IMR-90 (cell line): ENCODE data around the gene LFNG. TPM values are rescaled to one million over a fixed set of nuclear protein-coding genes. Genes with fewer than 3 reads are reported as not detected.

Experiments
- ATAC-seq: fragments of 200-7000 bp; cut with Tn5 transposase; 2 replicates; pipeline ENCODE4 v1.9.1; 2020; ENCODE audit warnings: low read depth, mild to moderate bottlenecking, moderate library complexity
- BruUV-seq: library from RNA; stranded (reverse); fragments of 400-500 nt; replicated peaks from 2 replicates; lab custom pipeline; 2021; lab: Mats Ljungman, UMichigan
- CTCF ChIA-PET: fragments of 300-600 bp; formaldehyde crosslinking; extraction: SDS; loops from one replicate; lab custom pipeline; 2021; ENCODE audit warnings: antibody characterized with exemption; lab: Yijun Ruan, JAX
- POLR2A ChIA-PET: fragments of 300-600 bp; sonication (Branson Sonifier 250); formaldehyde crosslinking; loops from one replicate; lab custom pipeline; 2022; ENCODE audit warnings: antibody characterized with exemption; ENCODE audit not compliant: unreplicated experiment; lab: Charles Lee
- DNase-seq: peaks from one replicate; pipeline ENCODE4 v3.0.0; 2013
- H2AFZ ChIP-seq: replicated peaks from 2 replicates; pipeline ENCODE3; 2013; ENCODE audit warnings: low read length, mild to moderate bottlenecking; ENCODE audit not compliant: poor library complexity
- H2AK5ac ChIP-seq: 2 replicates; pipeline ENCODE4 v1.6.1; 2013; ENCODE audit warnings: low read depth, low read length, inconsistent platforms
- H2AK9ac ChIP-seq: replicated peaks from 2 replicates; pipeline ENCODE3; 2013; ENCODE audit warnings: mild to moderate bottlenecking, low read depth, low read length, moderate library complexity; ENCODE audit not compliant: poor library complexity
- H2BK120ac ChIP-seq: 2 replicates; pipeline ENCODE4 v1.6.1; 2013; ENCODE audit warnings: low read depth, low read length, inconsistent platforms
- H2BK15ac ChIP-seq: 3 replicates; pipeline ENCODE4 v1.6.1; 2013; ENCODE audit warnings: low read depth, low read length, inconsistent platforms
- H2BK20ac ChIP-seq: 2 replicates; pipeline ENCODE4 v1.6.1; 2013; ENCODE audit warnings: low read depth, mild to moderate bottlenecking, inconsistent platforms, low read length, moderate library complexity
- H2BK5ac ChIP-seq: 2 replicates; pipeline ENCODE4 v1.6.1; 2013; ENCODE audit warnings: mild to moderate bottlenecking, low read depth, low read length, inconsistent platforms; ENCODE audit not compliant: poor library complexity, severe bottlenecking
- H3K14ac ChIP-seq: replicated peaks from 2 replicates; pipeline ENCODE4 v1.6.1; 2013; ENCODE audit warnings: low read depth, low read length, inconsistent platforms
- H3K18ac ChIP-seq: 2 replicates; pipeline ENCODE4 v1.6.1; 2013; ENCODE audit warnings: low read depth, low read length, control low read depth
- H3K23ac ChIP-seq: 2 replicates; pipeline ENCODE4 v1.6.1; 2013; ENCODE audit warnings: low read depth, low read length, inconsistent platforms
- H3K27ac ChIP-seq: 2 replicates; pipeline ENCODE4 v1.5.1; 2013; ENCODE audit warnings: mild to moderate bottlenecking, control low read depth, low read length; ENCODE audit not compliant: insufficient read depth
- H3K27me3 ChIP-seq: 2 replicates; pipeline ENCODE4 v1.6.1; 2013; ENCODE audit warnings: low read length; ENCODE audit not compliant: control insufficient read depth, insufficient read depth
- H3K36me3 ChIP-seq: 2 replicates; pipeline ENCODE4 v1.6.1; 2013; ENCODE audit warnings: low read length, mixed read lengths; ENCODE audit not compliant: control insufficient read depth, insufficient read depth
- H3K4ac ChIP-seq: 2 replicates; pipeline ENCODE4 v1.6.1; 2013; ENCODE audit warnings: low read depth, low read length, inconsistent platforms
- H3K4me1 ChIP-seq: 2 replicates; pipeline ENCODE4 v1.6.1; 2013; ENCODE audit warnings: low read length, mixed read lengths; ENCODE audit not compliant: control insufficient read depth, insufficient read depth
- H3K4me2 ChIP-seq: 2 replicates; pipeline ENCODE4 v1.6.1; 2013; ENCODE audit warnings: low read depth, mild to moderate bottlenecking, control low read depth, low read length, moderate library complexity
- H3K4me3 ChIP-seq: 2 replicates; pipeline ENCODE4 v1.5.1; 2013; ENCODE audit warnings: low read depth, mild to moderate bottlenecking, control low read depth, low read length, moderate library complexity; ENCODE audit not compliant: insufficient read depth
- H3K56ac ChIP-seq: 2 replicates; pipeline ENCODE4 v1.6.1; 2013; ENCODE audit warnings: low read length, inconsistent platforms; ENCODE audit not compliant: insufficient read depth; ENCODE audit errors: extremely low read depth
- H3K79me1 ChIP-seq, 2 experiments: 2 replicates each; pipeline ENCODE4 v1.6.1; 2013; ENCODE audit warnings: low read length in 2 of 2, inconsistent platforms in 1 of 2, low read depth in 1 of 2
- H3K9ac ChIP-seq: 2 replicates; pipeline ENCODE4 v1.6.1; 2013; ENCODE audit warnings: low read depth, low read length, control low read depth
- H3K9me1 ChIP-seq: 2 replicates; pipeline ENCODE4 v1.6.1; 2013; ENCODE audit warnings: low read length, inconsistent platforms; ENCODE audit not compliant: insufficient read depth
- H3K9me3 ChIP-seq: 2 replicates; pipeline ENCODE4 v1.6.1; 2013; ENCODE audit warnings: low read length; ENCODE audit not compliant: control insufficient read depth, insufficient read depth
- H4K20me1 ChIP-seq: 2 replicates; pipeline ENCODE4 v1.6.1; 2013; ENCODE audit warnings: low read length, inconsistent platforms; ENCODE audit not compliant: insufficient read depth
- H4K5ac ChIP-seq: 2 replicates; pipeline ENCODE4 v1.6.1; 2013; ENCODE audit warnings: mild to moderate bottlenecking, low read depth, low read length, control low read depth
- H4K8ac ChIP-seq, 2 experiments: 2 replicates each; pipeline ENCODE4 v1.6.1; 2013; ENCODE audit warnings: low read depth in 2 of 2, low read length in 2 of 2, control low read depth in 1 of 2, inconsistent platforms in 1 of 2
- H4K91ac ChIP-seq: 2 replicates; pipeline ENCODE4 v1.6.1; 2013; ENCODE audit warnings: low read depth, low read length, inconsistent platforms; ENCODE audit not compliant: insufficient read depth
- CEBPB ChIP-seq: IDR thresholded peaks from 2 replicates; pipeline ENCODE4 v1.6.1; 2012; ENCODE audit warnings: low read depth, low read length, improper control_type of control experiment
- CHD1 ChIP-seq: IDR thresholded peaks from 2 replicates; pipeline ENCODE4 v1.6.1; 2012; ENCODE audit warnings: low read depth, low read length, improper control_type of control experiment
- FOS ChIP-seq: fragments of 150-350 bp; IDR thresholded peaks from 2 replicates; pipeline ENCODE4 v1.6.1; 2016; ENCODE audit warnings: low read depth, low read length
- MXI1 ChIP-seq: IDR thresholded peaks from 2 replicates; pipeline ENCODE4 v1.6.1; 2012; ENCODE audit warnings: low read depth, mild to moderate bottlenecking, low read length, moderate library complexity, borderline replicate concordance
- POLR2A ChIP-seq: IDR thresholded peaks from 2 replicates; pipeline ENCODE4 v1.6.1; 2012; ENCODE audit warnings: mild to moderate bottlenecking, low read depth, low read length
- RFX5 ChIP-seq: IDR thresholded peaks from 2 replicates; pipeline ENCODE4 v1.8.0; 2012; ENCODE audit warnings: low read depth, mild to moderate bottlenecking, low read length, moderate library complexity
- WGBS, 2 experiments: methylation state at CpG; one replicate each; pipeline versions ENCODE4 v1.1.5 to v1.1.7; 2013; ENCODE audit warnings: missing lambda C conversion rate in 2 of 2; ENCODE audit not compliant: insufficient read length in 1 of 2; ENCODE audit errors: extremely low coverage in 2 of 2; 5-methylcytosine and 5-hydroxymethylcytosine counted together
- dilution Hi-C: fragments of 300-500 bp; cut with HindIII; formaldehyde crosslinking; loops from one replicate; pipeline ENCODE4 v1.14.3; 2018; ENCODE audit warnings: low sequenced_read_pairs; ENCODE audit not compliant: unreplicated experiment
- in situ Hi-C: fragments of 300-500 bp; cut with MboI; formaldehyde crosslinking; loops from 3 replicates; pipeline ENCODE4 v1.14.3; 2019; ENCODE audit warnings: low sequenced_read_pairs, inconsistent platforms, mixed read lengths
- intact Hi-C: fragments of 100-400 bp; cut with micrococcal nuclease; formaldehyde crosslinking; loops from 2 replicates; pipeline ENCODE4 v1.10.0; 2022
- polyA plus RNA-seq, 3 experiments: library from polyadenylated mRNA; depleted of rRNA; stranded (reverse); fragments of >200 nt; gene quantifications; 2 replicates each; pipeline ENCODE4 v1.2.3, GENCODE V29; 2012; ENCODE audit warnings: low replicate concordance in 1 of 3
- total RNA-seq: library from RNA; depleted of rRNA; stranded (reverse); fragments of >200 nt; gene quantifications from 2 replicates; pipeline ENCODE4 v1.2.3, GENCODE V29; 2012

Gene LFNG
- total and polyA plus RNA-seq, 2 of the 4 experiments (the other 2 are of a cell fraction), result 1.8 to 5.1 TPM

- TF ChIP-seq RFX5, result no peak
- no peak for TF ChIP-seq POLR2A
These were observed 4.0 kb upstream of the LFNG start (continued) for GRCh38 chr7:2515424-2516193.

GRCh38 chr7:2516194-2516555, 3.4 kb upstream of the LFNG start:
- no peak overlapping the region; the same call in 1 of the 2 replicates for H3K18ac ChIP-seq
- H3K9ac ChIP-seq, result no peak overlapping the region
- BruUV-seq, result no TSS peak
- ATAC-seq (no peak), DNase-seq (no peak)
- H3K14ac ChIP-seq, result peak overlapping the region; percentile 94
- in situ Hi-C loops, result no loop called here
- H2BK20ac ChIP-seq, result peak overlapping the region; percentile 96
- intact Hi-C loops, result loop anchor here (2.0 kb wide), 1 partner anchor 17 kb away; no protein-coding TSS in a partner anchor
- H2AK5ac ChIP-seq, result peak overlapping the region; percentile 99
- H4K8ac ChIP-seq, result peak overlapping the region; percentile 60; a peak in 2 of 4 replicates
- H3K27me3 ChIP-seq, result peaks cover 1% of the 10 kb centered on the region; the same call in 1 of the 2 replicates
- H3K56ac ChIP-seq, result 0 out of 2 replicates have a peak overlapping the region, but pooled peaks have one; percentile 6
- peaks cover 27% of the 10 kb centered on the region for H3K4me1 ChIP-seq
- peak overlapping the region; percentile 75; the same call in 2 of the 3 replicates for H2BK15ac ChIP-seq
- H3K23ac ChIP-seq, result peak overlapping the region; percentile 51
- peak overlapping the region; percentile 99 for H2AK9ac ChIP-seq
- H3K36me3 ChIP-seq, result no peaks in the 10 kb centered on the region
- peak overlapping the region; percentile 99 for H2BK120ac ChIP-seq
- H4K5ac ChIP-seq, result peak overlapping the region; percentile 30; the same call in 1 of the 2 replicates
- H4K91ac ChIP-seq, result peak overlapping the region; percentile 94
- 0 out of 2 replicates have a peak, but pooled peaks cover 9% of the 10 kb centered on the region for H4K20me1 ChIP-seq
- no CpG with 5 or more reads among the region's 8 CpGs for WGBS, 2 experiments
- peaks cover 0 to 8% of the 10 kb centered on the region in 2 experiments; a peak in 2 of 4 replicates for H3K79me1 ChIP-seq
- dilution Hi-C loops, result no loop called here
- H3K4me3 ChIP-seq, result no peak overlapping the region
- peak overlapping the region; percentile 95 for H3K4ac ChIP-seq
- H2AFZ ChIP-seq, result peak overlapping the region; percentile 81
- no peaks in the 10 kb centered on the region for H3K9me3 ChIP-seq
- no peak for TF ChIP-seq FOS
- TF ChIP-seq CEBPB, result no peak
- no peak for TF ChIP-seq CHD1
- no peak for TF ChIP-seq MXI1
- H3K4me2 ChIP-seq, result no peak overlapping the region
- peaks cover 16% of the 10 kb centered on the region for H3K9me1 ChIP-seq
- H2BK5ac ChIP-seq, result peak overlapping the region; percentile 76
- H3K27ac ChIP-seq, result no peak overlapping the region; the same call in 1 of the 2 replicates
- CTCF ChIA-PET, result no interaction called here
- POLR2A ChIA-PET, result no interaction called here
